H1 (cell line): ENCODE measurements around the gene TLE3.

ENCODE experiments used
- BRCA1 ChIP-seq: IDR thresholded peaks from 2 replicates; pipeline ENCODE4 v1.6.1; 2012; ENCODE audit warnings: low read depth, low read length, improper control_type of control experiment
- KDM1A ChIP-seq: fragments of 200-600, 300-600 bp; sonication (generic); IDR thresholded peaks from 2 replicates; pipeline ENCODE4 v1.7.1; 2016; ENCODE audit warnings: mild to moderate bottlenecking, low read length, borderline replicate concordance
- NRF1 ChIP-seq: IDR thresholded peaks from 2 replicates; pipeline ENCODE4 v1.6.1; 2011; ENCODE audit warnings: mild to moderate bottlenecking, low read depth, low read length, improper control_type of control experiment
- POLR2AphosphoS5 ChIP-seq: IDR thresholded peaks from 2 replicates; pipeline ENCODE4 v1.6.1; 2011; ENCODE audit warnings: low read depth, low read length
- TF ChIP-seq, protein P1 (sequence below), 3 experiments: IDR thresholded peaks; 1 replicate in 2 of 3; 2 replicates in 1 of 3; pipeline versions ENCODE4 v1.5.1 to v1.6.1; 2011; ENCODE audit warnings: low read length in 3 of 3, mild to moderate bottlenecking in 3 of 3, inconsistent platforms in 2 of 3, low read depth in 1 of 3, moderate library complexity in 1 of 3; ENCODE audit not compliant: insufficient read depth in 1 of 3; ENCODE audit errors: control extremely low read depth in 1 of 3

GRCh38 chr15:70013656-70014313, 83.9 kb downstream of the TLE3 start:
- TF ChIP-seq, protein P1, sequence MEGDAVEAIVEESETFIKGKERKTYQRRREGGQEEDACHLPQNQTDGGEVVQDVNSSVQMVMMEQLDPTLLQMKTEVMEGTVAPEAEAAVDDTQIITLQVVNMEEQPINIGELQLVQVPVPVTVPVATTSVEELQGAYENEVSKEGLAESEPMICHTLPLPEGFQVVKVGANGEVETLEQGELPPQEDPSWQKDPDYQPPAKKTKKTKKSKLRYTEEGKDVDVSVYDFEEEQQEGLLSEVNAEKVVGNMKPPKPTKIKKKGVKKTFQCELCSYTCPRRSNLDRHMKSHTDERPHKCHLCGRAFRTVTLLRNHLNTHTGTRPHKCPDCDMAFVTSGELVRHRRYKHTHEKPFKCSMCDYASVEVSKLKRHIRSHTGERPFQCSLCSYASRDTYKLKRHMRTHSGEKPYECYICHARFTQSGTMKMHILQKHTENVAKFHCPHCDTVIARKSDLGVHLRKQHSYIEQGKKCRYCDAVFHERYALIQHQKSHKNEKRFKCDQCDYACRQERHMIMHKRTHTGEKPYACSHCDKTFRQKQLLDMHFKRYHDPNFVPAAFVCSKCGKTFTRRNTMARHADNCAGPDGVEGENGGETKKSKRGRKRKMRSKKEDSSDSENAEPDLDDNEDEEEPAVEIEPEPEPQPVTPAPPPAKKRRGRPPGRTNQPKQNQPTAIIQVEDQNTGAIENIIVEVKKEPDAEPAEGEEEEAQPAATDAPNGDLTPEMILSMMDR (IDR thresholded peaks at IDR 0.05; ENCODE audit: control extremely low read depth in 1 of 3, insufficient read depth in 1 of 3, low read depth in 1 of 3, low read length in 3 of 3): no peak
- TF ChIP-seq BRCA1 (no peak), NRF1 (no peak), KDM1A (no peak), POLR2AphosphoS5 (no peak)
